GM12878 (cell line): Measurements from ENCODE around the gene CLASP2. TPM values are rescaled to one million over a fixed set of nuclear protein-coding genes. Genes with fewer than 3 reads are reported as not detected.
"Not testable (repeated sequence)": the region's sequence is repeated elsewhere in the genome, so short reads cannot be mapped to it uniquely, and the experiment has no call there.

Experiments used
- ATAC-seq: fragments of 200-7000 bp; cut with Tn5 transposase; 3 replicates; pipeline ENCODE4 v1.9.1; 2020; ENCODE audit warnings: mild to moderate bottlenecking, moderate library complexity
- BruUV-seq: library from RNA; stranded (reverse); fragments of 400-500 nt; replicated peaks from 2 replicates; lab custom pipeline; 2021; lab: Mats Ljungman, UMichigan
- CTCF ChIA-PET: fragments of 300-600 bp; sonication (Branson Sonifier 250); formaldehyde crosslinking; extraction: SDS; loops from one replicate; lab custom pipeline; 2021; ENCODE audit warnings: inconsistent platforms; lab: Yijun Ruan, JAX
- POLR2A ChIA-PET: fragments of 350-600 bp; formaldehyde crosslinking; extraction: SDS; loops from one replicate; lab custom pipeline; 2021; ENCODE audit warnings: inconsistent platforms; lab: Charles Lee
- RAD21 ChIA-PET: fragments of 300-600 bp; sonication (Branson Sonifier 250); formaldehyde crosslinking; loops from one replicate; lab custom pipeline; 2023; ENCODE audit warnings: antibody characterized with exemption; ENCODE audit not compliant: unreplicated experiment; lab: Charles Lee
- SMC1A ChIA-PET: fragments of 300-600 bp; sonication (Branson Sonifier 250); formaldehyde crosslinking; loops from one replicate; lab custom pipeline; 2023; ENCODE audit not compliant: unreplicated experiment, uncharacterized antibody; lab: Charles Lee
- DNase-seq: peaks from one replicate; pipeline ENCODE4 v3.0.0-alpha.2; 2011; ENCODE audit warnings: low read depth, low spot score
- FAIRE-seq: peaks from 3 replicates; lab custom pipeline; 2011; peaks lifted over from hg19 to GRCh38; lab: Jason Lieb, UNC
- H2AFZ ChIP-seq: 2 replicates; pipeline ENCODE4 v1.6.0; 2011; ENCODE audit warnings: low read depth, low read length, control low read depth; ENCODE audit not compliant: control insufficient read depth
- H3K27ac ChIP-seq: 2 replicates; pipeline ENCODE4 v1.5.1; 2011; ENCODE audit warnings: control low read depth; ENCODE audit not compliant: control insufficient read depth, insufficient read depth
- H3K27me3 ChIP-seq, 2 experiments: replicated peaks in 1 of 2; 2 replicates each; pipeline versions ENCODE4 v1.6.0 to v1.6.1; 2011; ENCODE audit warnings: low read length in 1 of 2; ENCODE audit not compliant: control insufficient read depth in 2 of 2, insufficient read depth in 2 of 2
- H3K36me3 ChIP-seq, 2 experiments: 2 replicates each; pipeline ENCODE4 v1.5.1; 2011; ENCODE audit warnings: low read length in 1 of 2; ENCODE audit not compliant: control insufficient read depth in 2 of 2, insufficient read depth in 2 of 2
- H3K4me1 ChIP-seq: 2 replicates; pipeline ENCODE4 v1.6.1; 2011; ENCODE audit warnings: mild to moderate bottlenecking, low read length, moderate library complexity, mixed read lengths; ENCODE audit not compliant: control insufficient read depth, insufficient read depth
- H3K4me2 ChIP-seq: 2 replicates; pipeline ENCODE4 v1.6.0; 2011; ENCODE audit warnings: control low read depth; ENCODE audit not compliant: control insufficient read depth, insufficient read depth
- H3K4me3 ChIP-seq: fragments of 200-600 bp; sonication (generic); 2 replicates; pipeline ENCODE4 v1.5.1; 2016
- H3K79me2 ChIP-seq: 2 replicates; pipeline ENCODE4 v1.6.0; 2011; ENCODE audit warnings: low read length; ENCODE audit not compliant: control insufficient read depth, insufficient read depth
- H3K9ac ChIP-seq: 2 replicates; pipeline ENCODE4 v1.8.0; 2011; ENCODE audit warnings: low read length, control low read depth, mixed read lengths; ENCODE audit not compliant: control insufficient read depth, insufficient read depth
- H3K9me3 ChIP-seq: replicated peaks from 3 replicates; pipeline ENCODE4 v1.5.1; 2011; ENCODE audit warnings: mild to moderate bottlenecking, low read length; ENCODE audit not compliant: control insufficient read depth, insufficient read depth
- H4K20me1 ChIP-seq: 2 replicates; pipeline ENCODE4 v1.6.0; 2011; ENCODE audit not compliant: control insufficient read depth, insufficient read depth
- IRF5 ChIP-seq: fragments of 450-650 bp; IDR thresholded peaks from 2 replicates; pipeline ENCODE4 v1.6.1; 2017; ENCODE audit warnings: borderline replicate concordance
- NFXL1 ChIP-seq: fragments of 450-650 bp; IDR thresholded peaks from 2 replicates; pipeline ENCODE4 v1.6.1; 2017; ENCODE audit warnings: antibody characterized with exemption, mild to moderate bottlenecking, borderline replicate concordance
- ZNF687 ChIP-seq: fragments of 450-650 bp; IDR thresholded peaks from 2 replicates; pipeline ENCODE4 v1.6.1; 2017; ENCODE audit warnings: mild to moderate bottlenecking, moderate library complexity
- WGBS: methylation state at CpG from one replicate; pipeline ENCODE4 v1.1.6; 2016; ENCODE audit warnings: low lambda C conversion rate; ENCODE audit not compliant: insufficient replicate concordance, insufficient coverage; ENCODE audit errors: missing lambda C conversion rate; 5-methylcytosine and 5-hydroxymethylcytosine counted together
- in situ Hi-C: fragments of 300-500 bp; cut with MboI; formaldehyde crosslinking; loops from 9 replicates; pipeline ENCODE4 v1.14.3; 2018; ENCODE audit warnings: mixed read lengths
- intact Hi-C: fragments of 100-400 bp; cut with micrococcal nuclease; formaldehyde crosslinking; loops from one replicate; pipeline ENCODE4 v1.14.2; 2022; ENCODE audit not compliant: unreplicated experiment
- polyA plus RNA-seq, 11 experiments: library from polyadenylated mRNA; depleted of rRNA in 4 of 11; unstranded in 6 of 11; stranded (reverse) in 5 of 11; fragments of >200 nt; fragmentation: Nextera tagmentation in 4 of 11; fragmentation: Illumina TruSeq in 1 of 11; extraction: Ambion mirVana in 4 of 11; extraction: Trizol in 1 of 11; gene quantifications; 1 replicate in 1 of 11; 2 replicates in 10 of 11; pipeline versions ENCODE4 v1.2.1 to v1.2.3, GENCODE V29; 2011 to 2016; ENCODE audit warnings: inconsistent platforms in 2 of 11, missing spikeins in 2 of 11, low read depth in 1 of 11
- total RNA-seq, 4 experiments: library from RNA; depleted of rRNA in 3 of 4; stranded (reverse); fragments of >200 nt in 3 of 4; fragmentation: Illumina TruSeq in 1 of 4; extraction: Trizol in 1 of 4; gene quantifications; 2 replicates each; pipeline versions ENCODE4 v1.2.1 to v1.2.3, GENCODE V29; 2013 to 2021

The CLASP2 gene
- total and polyA plus RNA-seq, 10 of the 15 experiments (the other 5 are each of a cell fraction or from before 2014, with no cell fraction given) = 4.0 to 38.3 (median 26.8) TPM

GRCh38 chr3:33453331-33453761 is 264.7 kb downstream of the CLASP2 start (continued):
- no peak for TF ChIP-seq ZNF687
- no peak for TF ChIP-seq IRF5
- TF ChIP-seq NFXL1 = no peak

- FAIRE-seq, H3K4me1 ChIP-seq, in situ Hi-C loops, H3K9ac ChIP-seq, H2AFZ ChIP-seq, BruUV-seq, intact Hi-C loops, POLR2A ChIA-PET, H3K36me3 ChIP-seq, CTCF ChIA-PET, RAD21 ChIA-PET, DNase-seq, H3K79me2 ChIP-seq, H4K20me1 ChIP-seq, H3K27me3 ChIP-seq, SMC1A ChIA-PET, H3K9me3 ChIP-seq, H3K27ac ChIP-seq, H3K4me3 ChIP-seq, H3K4me2 ChIP-seq, ATAC-seq: not testable (repeated sequence)
- no CpG with 5 or more reads among the region's 1 CpG for WGBS
These were observed 266.1 kb downstream of the CLASP2 start for GRCh38 chr3:33451994-33452393.
